WTC11 (cell line): Measurements from ENCODE around the gene TMEM239.

Experiments used
- CREM ChIP-seq: sonication (generic); formaldehyde crosslinking; IDR thresholded peaks from 2 replicates; pipeline ENCODE4 v1.8.1; 2022; ENCODE audit warnings: mild to moderate bottlenecking, missing genetic modification reagents, moderate library complexity
- CTCF ChIP-seq: fragments of 200-600 bp; IDR thresholded peaks from 2 replicates; pipeline ENCODE4 v1.8.0; 2022; ENCODE audit warnings: antibody characterized with exemption
- JUN ChIP-seq: sonication (generic); formaldehyde crosslinking; IDR thresholded peaks from 2 replicates; pipeline ENCODE4 v1.8.0; 2023; ENCODE audit warnings: mild to moderate bottlenecking, missing genetic modification reagents

- TF ChIP-seq CTCF (no peak), CREM (no peak), JUN (CRISPR knock-in tag) (no peak)
Observed at GRCh38 chr20:2806351-2806701, 9.8 kb upstream of the TMEM239 start.
